ENCODE data around the gene TRAPPC11.

DNA sequence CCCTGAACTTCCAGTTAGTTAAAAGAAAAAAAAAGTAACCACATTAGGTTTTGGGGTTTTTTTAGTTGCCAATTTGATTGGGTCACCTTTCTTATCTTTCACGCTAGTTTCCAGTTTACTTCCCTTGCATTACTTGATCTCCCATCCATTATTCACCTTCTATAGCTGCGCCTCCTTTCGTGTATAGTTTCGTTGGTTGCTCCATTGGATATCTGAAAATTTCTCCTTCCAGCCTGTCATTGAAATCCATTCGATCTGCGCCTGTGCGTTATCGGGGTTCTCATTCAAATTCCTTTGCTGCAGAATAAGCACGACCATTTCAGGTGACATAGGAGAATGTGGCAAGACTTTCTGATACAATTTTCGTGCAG, 764 bp downstream of the TRAPPC11 start:
- TF ChIP-seq, protein P1, sequence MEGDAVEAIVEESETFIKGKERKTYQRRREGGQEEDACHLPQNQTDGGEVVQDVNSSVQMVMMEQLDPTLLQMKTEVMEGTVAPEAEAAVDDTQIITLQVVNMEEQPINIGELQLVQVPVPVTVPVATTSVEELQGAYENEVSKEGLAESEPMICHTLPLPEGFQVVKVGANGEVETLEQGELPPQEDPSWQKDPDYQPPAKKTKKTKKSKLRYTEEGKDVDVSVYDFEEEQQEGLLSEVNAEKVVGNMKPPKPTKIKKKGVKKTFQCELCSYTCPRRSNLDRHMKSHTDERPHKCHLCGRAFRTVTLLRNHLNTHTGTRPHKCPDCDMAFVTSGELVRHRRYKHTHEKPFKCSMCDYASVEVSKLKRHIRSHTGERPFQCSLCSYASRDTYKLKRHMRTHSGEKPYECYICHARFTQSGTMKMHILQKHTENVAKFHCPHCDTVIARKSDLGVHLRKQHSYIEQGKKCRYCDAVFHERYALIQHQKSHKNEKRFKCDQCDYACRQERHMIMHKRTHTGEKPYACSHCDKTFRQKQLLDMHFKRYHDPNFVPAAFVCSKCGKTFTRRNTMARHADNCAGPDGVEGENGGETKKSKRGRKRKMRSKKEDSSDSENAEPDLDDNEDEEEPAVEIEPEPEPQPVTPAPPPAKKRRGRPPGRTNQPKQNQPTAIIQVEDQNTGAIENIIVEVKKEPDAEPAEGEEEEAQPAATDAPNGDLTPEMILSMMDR (IDR thresholded peaks at IDR 0.05; ENCODE audit: insufficient read depth, low read depth, low read length), result no peak
- TF ChIP-seq EZH2 (IDR thresholded peaks at IDR 0.05; ENCODE audit: insufficient read depth, low read length), result no peak
